ENCODE data around the gene PTPRA.

Gene PTPRA

GRCh38 chr20:3082306-3082951 is 209.1 kb downstream of the PTPRA start:
- H3K4me3 ChIP-seq (ENCODE audit: low read length): no peak overlapping the region
- H3K79me2 ChIP-seq (ENCODE audit: control insufficient read depth, low read length): no peaks in the 10 kb centered on the region
- TF ChIP-seq CTCF (IDR thresholded peaks at IDR 0.05; ENCODE audit: low read depth, low read length, poor library complexity, severe bottlenecking): no peak
- TF ChIP-seq EZH2phosphoT487 (IDR thresholded peaks at IDR 0.05; ENCODE audit: borderline replicate concordance, low read length): no peak
- H3K9me3 ChIP-seq (ENCODE audit: control insufficient read depth, insufficient read depth, low read length): no peaks in the 10 kb centered on the region
- no peaks in the 10 kb centered on the region for H3K4me1 ChIP-seq (ENCODE audit: control insufficient read depth, low read length)
- no peaks in the 10 kb centered on the region for H3K36me3 ChIP-seq (ENCODE audit: control insufficient read depth, low read length)
- H3K27ac ChIP-seq (ENCODE audit: low read depth, low read length): no peak overlapping the region
- no peaks in the 10 kb centered on the region for H3F3A ChIP-seq (ENCODE audit: control insufficient read depth, insufficient read depth)
- peaks cover 30% of the 10 kb centered on the region for H3K27me3 ChIP-seq (ENCODE audit: control insufficient read depth, low read length)
- no peaks in the 10 kb centered on the region for H3K9me2 ChIP-seq (replicated peaks; ENCODE audit: control insufficient read depth, low read length)
- H4K20me1 ChIP-seq (ENCODE audit: control insufficient read depth, insufficient read depth, low read depth, low read length): no peaks in the 10 kb centered on the region
- no peak overlapping the region for H3K4me2 ChIP-seq (ENCODE audit: low read length)

- Histone ChIP-seq H3F3A (ENCODE audit: control insufficient read depth, insufficient read depth) (no peaks in the 10 kb centered on the region), H4K20me1 (ENCODE audit: control insufficient read depth, insufficient read depth, low read depth, low read length) (no peaks in the 10 kb centered on the region), H3K27me3 (ENCODE audit: control insufficient read depth, low read length) (peaks cover 24% of the 10 kb centered on the region), H3K9me3 (ENCODE audit: control insufficient read depth, insufficient read depth, low read length) (no peaks in the 10 kb centered on the region), H3K79me2 (ENCODE audit: control insufficient read depth, low read length) (no peaks in the 10 kb centered on the region), H3K9me2 (replicated peaks; ENCODE audit: control insufficient read depth, low read length) (no peaks in the 10 kb centered on the region), H3K4me2 (ENCODE audit: low read length) (no peak overlapping the region), H3K4me3 (ENCODE audit: low read length) (no peak overlapping the region), H3K27ac (ENCODE audit: low read depth, low read length) (no peak overlapping the region), H3K36me3 (ENCODE audit: control insufficient read depth, low read length) (no peaks in the 10 kb centered on the region), H3K4me1 (ENCODE audit: control insufficient read depth, low read length) (no peaks in the 10 kb centered on the region)
- TF ChIP-seq EZH2phosphoT487 (IDR thresholded peaks at IDR 0.05; ENCODE audit: borderline replicate concordance, low read length): no peak
- no peak for TF ChIP-seq CTCF (IDR thresholded peaks at IDR 0.05; ENCODE audit: low read depth, low read length, poor library complexity, severe bottlenecking)
Observed at GRCh38 chr20:3082955-3083952, 210.0 kb downstream of the PTPRA start.

GRCh38 chr20:3084283-3084985 is 211.2 kb downstream of the PTPRA start, which contains the start of gene AVP:
AVP (minus strand) TSS chr20:3084724; CDS start chr20:3084674, 50 bp downstream.
- Histone ChIP-seq H3K27ac (ENCODE audit: low read depth, low read length) (no peak within 1 kb of the TSS), H3K36me3 (ENCODE audit: control insufficient read depth, low read length) (no peaks in the 10 kb centered on the region), H3K4me1 (ENCODE audit: control insufficient read depth, low read length) (no peaks in the 10 kb centered on the region), H3K9me3 (ENCODE audit: control insufficient read depth, insufficient read depth, low read length) (no peaks in the 10 kb centered on the region), H3F3A (ENCODE audit: control insufficient read depth, insufficient read depth) (no peaks in the 10 kb centered on the region), H3K9me2 (replicated peaks; ENCODE audit: control insufficient read depth, low read length) (no peaks in the 10 kb centered on the region), H3K4me2 (ENCODE audit: low read length) (no peak within 1 kb of the TSS), H3K79me2 (ENCODE audit: control insufficient read depth, low read length) (no peaks in the 10 kb centered on the region), H4K20me1 (ENCODE audit: control insufficient read depth, insufficient read depth, low read depth, low read length) (no peaks in the 10 kb centered on the region), H3K27me3 (ENCODE audit: control insufficient read depth, low read length) (peaks cover 24% of the 10 kb centered on the region), H3K4me3 (ENCODE audit: low read length) (no peak within 1 kb of the TSS)
- no peak for TF ChIP-seq EZH2phosphoT487 (IDR thresholded peaks at IDR 0.05; ENCODE audit: borderline replicate concordance, low read length)
- TF ChIP-seq CTCF (IDR thresholded peaks at IDR 0.05; ENCODE audit: low read depth, low read length, poor library complexity, severe bottlenecking): no peak
